SW 1271 (cell line): Measurements from ENCODE around the gene BLNK.
"Not testable (repeated sequence)": the region's sequence is repeated elsewhere in the genome, so short reads cannot be mapped to it uniquely, and the experiment has no call there.

Experiments used
- DNase-seq, 2 experiments: peaks; one replicate each; lab custom pipeline; 2025; lab: John Stamatoyannopoulos, UW

The BLNK gene

GRCh38 chr10:96225119-96225518 is 46.2 kb downstream of the BLNK start:
- no peak for DNase-seq

GRCh38 chr10:96222908-96223307 is 48.5 kb downstream of the BLNK start:
- DNase-seq: no peak

- no peak for DNase-seq
These were observed 48.9 kb downstream of the BLNK start for GRCh38 chr10:96222441-96222840.

GRCh38 chr10:96218826-96219225 is 52.5 kb downstream of the BLNK start:
- no peak for DNase-seq

GRCh38 chr10:96217711-96218110 is 53.7 kb downstream of the BLNK start:
- DNase-seq: no peak

GRCh38 chr10:96216775-96217174 is 54.6 kb downstream of the BLNK start:
- no peak for DNase-seq

GRCh38 chr10:96212911-96213310 is 58.5 kb downstream of the BLNK start:
- no peak for DNase-seq

- no peak for DNase-seq
These were observed 59.6 kb downstream of the BLNK start for GRCh38 chr10:96211764-96212163.

GRCh38 chr10:96208946-96209345 is 62.4 kb downstream of the BLNK start:
- no peak for DNase-seq

GRCh38 chr10:96208271-96208670 is 63.1 kb downstream of the BLNK start:
- no peak for DNase-seq

GRCh38 chr10:96205580-96205979 is 65.8 kb downstream of the BLNK start:
- DNase-seq: no peak

- no peak for DNase-seq
These were observed 69.8 kb downstream of the BLNK start for GRCh38 chr10:96201525-96201924.

- DNase-seq: not testable (repeated sequence)
These were observed 81.9 kb downstream of the BLNK start for GRCh38 chr10:96189505-96189904.

GRCh38 chr10:96188916-96189315 is 82.5 kb downstream of the BLNK start:
- DNase-seq: no peak

GRCh38 chr10:96188421-96188820 is 82.9 kb downstream of the BLNK start:
- no peak for DNase-seq

GRCh38 chr10:96176985-96177384 is 94.4 kb downstream of the BLNK start:
- DNase-seq: peak in 1 of 2 experiments; percentile 1

- DNase-seq: no peak
These were observed 98.7 kb downstream of the BLNK start for GRCh38 chr10:96172666-96173065.

- no peak for DNase-seq
These were observed 101.1 kb downstream of the BLNK start for GRCh38 chr10:96170230-96170629.

- no peak for DNase-seq
These were observed 102.8 kb downstream of the BLNK start for GRCh38 chr10:96168546-96168945.

- DNase-seq: no peak
These were observed 105.6 kb downstream of the BLNK start for GRCh38 chr10:96165726-96166125.

- no peak for DNase-seq
These were observed 118.3 kb downstream of the BLNK start for GRCh38 chr10:96153070-96153469.

GRCh38 chr10:96152437-96152836 is 118.9 kb downstream of the BLNK start:
- no peak for DNase-seq
